Endodermal cell (in vitro differentiated cells): ENCODE results near the gene VAMP5. TPM values are rescaled to one million over a fixed set of nuclear protein-coding genes. Genes with fewer than 3 reads are reported as not detected.
"Not testable (repeated sequence)": the region's sequence is repeated elsewhere in the genome, so short reads cannot be mapped to it uniquely, and the experiment has no call there.

Source experiments
- DNase-seq: peaks from one replicate; pipeline ENCODE4 v3.0.0-alpha.2; 2017
- H3K27ac ChIP-seq: 2 replicates; pipeline ENCODE4 v1.5.1; 2013; ENCODE audit warnings: mild to moderate bottlenecking, low read depth, low read length, moderate library complexity
- H3K27me3 ChIP-seq: 2 replicates; pipeline ENCODE4 v1.6.1; 2013; ENCODE audit warnings: mild to moderate bottlenecking, low read length, moderate library complexity; ENCODE audit not compliant: insufficient read depth, control insufficient read depth, poor library complexity, severe bottlenecking
- H3K36me3 ChIP-seq: 2 replicates; pipeline ENCODE4 v1.7.0; 2013; ENCODE audit warnings: mild to moderate bottlenecking, low read length, moderate library complexity; ENCODE audit not compliant: control insufficient read depth, insufficient read depth
- H3K4me1 ChIP-seq: one replicate; pipeline ENCODE4 v1.7.0; 2013; ENCODE audit warnings: low read length; ENCODE audit not compliant: control insufficient read depth, insufficient read depth
- H3K4me3 ChIP-seq: 2 replicates; pipeline ENCODE4 v1.5.1; 2013; ENCODE audit warnings: mild to moderate bottlenecking, low read length, moderate library complexity
- H3K9ac ChIP-seq: 2 replicates; pipeline ENCODE4 v1.6.1; 2013; ENCODE audit warnings: mild to moderate bottlenecking, low read length, moderate library complexity; ENCODE audit not compliant: poor library complexity, severe bottlenecking; ENCODE audit errors: extremely low read depth
- H3K9me3 ChIP-seq: 2 replicates; pipeline ENCODE4 v1.6.1; 2013; ENCODE audit warnings: mild to moderate bottlenecking, low read length, moderate library complexity; ENCODE audit not compliant: control insufficient read depth
- H3K27ac Mint-ChIP-seq: 2 replicates; pipeline ENCODE4 v1.8.0; 2020; ENCODE audit warnings: mixed read lengths
- H3K27me3 Mint-ChIP-seq: 2 replicates; pipeline ENCODE4 v1.8.0; 2021; ENCODE audit warnings: mild to moderate bottlenecking, mixed read lengths; ENCODE audit not compliant: insufficient read depth
- H3K36me3 Mint-ChIP-seq: 2 replicates; pipeline ENCODE4 v1.8.0; 2020; ENCODE audit warnings: low read depth, mixed read lengths
- H3K4me1 Mint-ChIP-seq: 2 replicates; pipeline ENCODE4 v1.8.0; 2020; ENCODE audit warnings: mixed read lengths
- H3K4me3 Mint-ChIP-seq: 2 replicates; pipeline ENCODE4 v1.8.0; 2020; ENCODE audit warnings: mild to moderate bottlenecking, moderate library complexity, mixed read lengths
- H3K9me3 Mint-ChIP-seq: 2 replicates; pipeline ENCODE4 v1.8.0; 2020; ENCODE audit warnings: mild to moderate bottlenecking, mixed read lengths
- CTCF ChIP-seq: fragments of 200-600 bp; sonication (generic); conservative IDR thresholded peaks from 2 replicates; pipeline ENCODE4 v1.5.0; 2021; ENCODE audit warnings: antibody characterized with exemption, mild to moderate bottlenecking
- WGBS, 2 experiments: methylation state at CpG; one replicate each; pipeline versions ENCODE4 v1.1.5 to v1.1.7; 2013; ENCODE audit warnings: missing lambda C conversion rate in 2 of 2, mixed read lengths in 1 of 2; ENCODE audit not compliant: insufficient coverage in 1 of 2, insufficient read length in 1 of 2; 5-methylcytosine and 5-hydroxymethylcytosine counted together
- total RNA-seq, 2 donors: library from RNA; stranded (reverse); fragmentation: NEBNext Ultra II Directional in 1 of 2; extraction: Animal tissue kit (Norgen Biotek cat#: 25700) in 1 of 2; gene quantifications; 2 replicates in 1 of 2; 3 replicates in 1 of 2; pipeline ENCODE4 v1.2.1, GENCODE V29; 2021

Gene VAMP5
- total RNA-seq, 2 donors from 2014 or later = 6.3 to 13.9 TPM

GRCh38 chr2:85557130-85557529 is 27.1 kb upstream of the VAMP5 start:
- Histone ChIP-seq H3K27me3 (no peaks in the 10 kb centered on the region), H3K36me3 (peaks cover 61% of the 10 kb centered on the region), H3K9me3 (no peaks in the 10 kb centered on the region), H3K9ac (no peak overlapping the region), H3K27ac (no peak overlapping the region), H3K4me1 (no peaks in the 10 kb centered on the region), H3K4me3 (no peak overlapping the region)
- H3K36me3 Mint-ChIP-seq = peaks cover 61% of the 10 kb centered on the region
- 75 to 94% methylated on average over 3 to 5 of the region's 5 CpGs for WGBS, 2 experiments
- no peak for TF ChIP-seq CTCF
- H3K4me1 Mint-ChIP-seq = peaks cover 11% of the 10 kb centered on the region
- H3K9me3 Mint-ChIP-seq = no peaks in the 10 kb centered on the region
- H3K27me3 Mint-ChIP-seq = no peaks in the 10 kb centered on the region
- no peak overlapping the region for H3K4me3 Mint-ChIP-seq
- no peak for DNase-seq
- H3K27ac Mint-ChIP-seq = no peak overlapping the region

DNA sequence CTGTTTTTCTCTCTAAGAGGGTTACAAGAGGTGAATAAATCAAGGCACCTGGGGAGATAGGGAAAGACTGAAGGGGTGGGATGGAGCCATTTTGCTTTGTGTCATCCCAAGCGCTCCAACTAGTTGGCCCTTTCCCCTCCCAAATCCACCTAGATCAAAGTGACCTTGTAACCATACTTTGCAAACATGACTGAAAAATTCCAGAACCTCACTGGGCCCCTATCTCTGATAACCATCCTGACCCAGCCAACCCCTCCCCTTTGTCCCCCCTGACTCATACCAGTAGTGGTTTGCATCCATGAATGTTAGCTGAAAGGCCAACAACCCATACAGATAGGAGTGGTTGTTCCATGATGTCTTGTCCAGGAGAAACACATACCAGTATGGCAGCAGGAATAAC is 26.1 kb upstream of the VAMP5 start:
- Histone ChIP-seq H3K4me3 (no peak overlapping the region), H3K9me3 (no peaks in the 10 kb centered on the region), H3K4me1 (no peaks in the 10 kb centered on the region), H3K27me3 (no peaks in the 10 kb centered on the region), H3K27ac (no peak overlapping the region), H3K9ac (no peak overlapping the region), H3K36me3 (peaks cover 51% of the 10 kb centered on the region)
- 100% methylated on average over 1 of the region's 1 CpG for WGBS, 2 experiments
- Mint-ChIP-seq H3K27ac (no peak overlapping the region), H3K27me3 (no peaks in the 10 kb centered on the region), H3K4me3 (no peak overlapping the region), H3K9me3 (no peaks in the 10 kb centered on the region), H3K4me1 (peaks cover 11% of the 10 kb centered on the region), H3K36me3 (peaks cover 52% of the 10 kb centered on the region)
- no peak for DNase-seq
- TF ChIP-seq CTCF = no peak

- not testable (repeated sequence) for H3K27me3 ChIP-seq, H3K9me3 ChIP-seq, DNase-seq, H3K4me1 ChIP-seq, H3K27ac ChIP-seq, H3K27me3 Mint-ChIP-seq, H3K9me3 Mint-ChIP-seq
- Mint-ChIP-seq H3K36me3 (peaks cover 36% of the 10 kb centered on the region), H3K4me1 (peaks cover 11% of the 10 kb centered on the region), H3K27ac (peak overlapping the region; percentile 98), H3K4me3 (peak overlapping the region; percentile 98)
- H3K9ac ChIP-seq = peak overlapping the region; percentile 73
- H3K4me3 ChIP-seq = peak overlapping the region; percentile 98
- WGBS, 2 experiments = 88 to 92% methylated on average over 10 to 12 of the region's 12 CpGs
- H3K36me3 ChIP-seq = peaks cover 35% of the 10 kb centered on the region
Measured at GRCh38 chr2:85560403-85560726, 23.9 kb upstream of the VAMP5 start.

DNA sequence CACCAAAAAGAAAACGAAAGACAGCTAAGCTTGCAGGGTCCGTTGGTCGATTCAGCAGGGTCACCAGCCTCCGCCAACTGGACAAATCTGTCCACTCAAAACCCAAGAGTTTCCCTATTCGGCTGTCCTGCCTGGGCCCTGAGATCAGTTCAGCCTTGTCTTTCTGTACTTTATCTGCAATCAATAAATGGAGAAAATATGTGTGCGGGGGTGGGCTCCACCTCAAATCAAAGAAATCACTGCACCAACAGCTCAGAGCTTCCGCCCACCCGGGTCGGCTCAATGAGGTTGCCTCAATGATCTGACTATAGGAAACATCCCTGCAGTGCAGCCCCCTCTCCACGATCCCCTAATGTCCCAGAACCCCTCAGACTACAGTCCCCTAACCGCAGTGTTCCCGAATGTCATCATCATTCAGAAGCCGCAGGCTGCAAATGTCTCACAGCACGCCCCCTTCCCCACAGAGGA is 23.4 kb upstream of the VAMP5 start:
- peak overlapping the region; percentile 73 for H3K9ac ChIP-seq
- TF ChIP-seq CTCF = no peak
- H3K4me1 Mint-ChIP-seq = peaks cover 11% of the 10 kb centered on the region
- H3K27ac ChIP-seq = peak overlapping the region; percentile 60
- H3K4me3 Mint-ChIP-seq = peak overlapping the region; percentile 98
- DNase-seq = no peak
- WGBS, 2 experiments = 0 to 10% methylated on average over 1 to 14 of the region's 14 CpGs
- peak overlapping the region; percentile 98 for H3K4me3 ChIP-seq
- H3K9me3 ChIP-seq = no peaks in the 10 kb centered on the region
- no peaks in the 10 kb centered on the region for H3K27me3 Mint-ChIP-seq
- peak overlapping the region; percentile 98 for H3K27ac Mint-ChIP-seq
- no peaks in the 10 kb centered on the region for H3K4me1 ChIP-seq
- H3K9me3 Mint-ChIP-seq = no peaks in the 10 kb centered on the region
- H3K27me3 ChIP-seq = no peaks in the 10 kb centered on the region
- H3K36me3 ChIP-seq = peaks cover 31% of the 10 kb centered on the region
- peaks cover 32% of the 10 kb centered on the region for H3K36me3 Mint-ChIP-seq
